K562 (cell line): ENCODE measurements around the gene TULP1. TPM values are rescaled to one million over a fixed set of nuclear protein-coding genes. Genes with fewer than 3 reads are reported as not detected.

Experiments
- ATAC-seq: fragments of 200-7000 bp; cut with Tn5 transposase; 3 replicates; pipeline ENCODE4 v1.9.1; 2020; ENCODE audit warnings: moderate library complexity
- BruUV-seq: library from RNA; stranded (reverse); fragments of 400-500 nt; replicated peaks from 2 replicates; lab custom pipeline; 2021; lab: Mats Ljungman, UMichigan
- CTCF ChIA-PET: fragments of 300-600 bp; formaldehyde crosslinking; extraction: SDS; loops from one replicate; lab custom pipeline; 2021; ENCODE audit warnings: low intra/inter-chr PET ratio; lab: Yijun Ruan, JAX
- POLR2A ChIA-PET: fragments of 300-600, 350-650 bp; sonication (Branson Sonifier 250); formaldehyde crosslinking; extraction: SDS; loops from one replicate; lab custom pipeline; 2021; ENCODE audit warnings: antibody characterized with exemption, inconsistent platforms; lab: Yijun Ruan, JAX
- DNase-seq, 4 experiments: peaks; one replicate each; pipeline versions ENCODE4 v3.0.0 to v3.0.0-alpha.2; 2011 to 2018; ENCODE audit warnings: low spot score in 3 of 4, mixed read lengths in 3 of 4; ENCODE audit errors: extremely low read depth in 1 of 4
- FAIRE-seq: peaks from 2 replicates; lab custom pipeline; 2011; peaks lifted over from hg19 to GRCh38; lab: Jason Lieb, UNC
- H2AFZ ChIP-seq: 2 replicates; pipeline ENCODE4 v1.6.0; 2011; ENCODE audit warnings: low read depth, low read length, control low read depth, inconsistent platforms
- H3K27ac ChIP-seq: fragments of 200-600 bp; 3 replicates; pipeline ENCODE4 v1.8.0; 2011; ENCODE audit warnings: low read depth, mild to moderate bottlenecking, control low read depth, inconsistent platforms, low read length, moderate library complexity, mixed read lengths; ENCODE audit errors: extremely low read depth
- H3K27me3 ChIP-seq, 2 experiments: fragments of 300-600 bp in 1 of 2; 2 replicates in 1 of 2; 3 replicates in 1 of 2; pipeline versions ENCODE4 v1.6.0 to v1.8.0; 2011; ENCODE audit warnings: inconsistent platforms in 2 of 2, low read length in 2 of 2, mild to moderate bottlenecking in 1 of 2, mixed read lengths in 1 of 2, moderate library complexity in 1 of 2; ENCODE audit not compliant: control insufficient read depth in 2 of 2, insufficient read depth in 2 of 2
- H3K36me3 ChIP-seq: fragments of 300-600 bp; 3 replicates; pipeline ENCODE4 v1.8.0; 2011; ENCODE audit warnings: mild to moderate bottlenecking, low read length, inconsistent platforms; ENCODE audit not compliant: control insufficient read depth, insufficient read depth
- H3K4me1 ChIP-seq, 2 experiments: fragments of 200-600 bp in 1 of 2; replicated peaks in 1 of 2; 2 replicates in 1 of 2; 3 replicates in 1 of 2; pipeline versions ENCODE4 v1.5.1 to v1.8.0; 2011; ENCODE audit warnings: inconsistent platforms in 2 of 2, low read length in 2 of 2, mild to moderate bottlenecking in 1 of 2, mixed read lengths in 1 of 2, moderate library complexity in 1 of 2; ENCODE audit not compliant: control insufficient read depth in 2 of 2, insufficient read depth in 2 of 2
- H3K4me2 ChIP-seq: 2 replicates; pipeline ENCODE4 v1.6.1; 2011; ENCODE audit warnings: low read length, control low read depth, inconsistent platforms, mixed read lengths; ENCODE audit not compliant: insufficient read depth
- H3K4me3 ChIP-seq: fragments of 200-600 bp; sonication (generic), shearing (Covaris generic); 2 replicates; pipeline ENCODE4 v1.5.1; 2016; ENCODE audit warnings: control low read depth, inconsistent platforms
- H3K79me2 ChIP-seq: fragments of 200-600 bp; 3 replicates; pipeline ENCODE4 v1.8.0; 2011; ENCODE audit warnings: low read length, inconsistent platforms; ENCODE audit not compliant: control insufficient read depth, insufficient read depth
- H3K9ac ChIP-seq, 2 experiments: 2 replicates each; pipeline versions ENCODE4 v1.6.0 to v1.6.1; 2011; ENCODE audit warnings: low read depth in 2 of 2, low read length in 2 of 2, control low read depth in 1 of 2, inconsistent platforms in 1 of 2, mild to moderate bottlenecking in 1 of 2, mixed read lengths in 1 of 2; ENCODE audit not compliant: insufficient read depth in 1 of 2
- H3K9me1 ChIP-seq: one replicate; pipeline ENCODE4 v1.6.0; 2011; ENCODE audit warnings: inconsistent platforms, mild to moderate bottlenecking, low read length, moderate library complexity; ENCODE audit not compliant: control insufficient read depth, insufficient read depth
- H3K9me3 ChIP-seq: replicated peaks from 2 replicates; pipeline ENCODE4 v1.5.1; 2011; ENCODE audit warnings: low read depth, low read length, inconsistent platforms; ENCODE audit not compliant: control insufficient read depth, insufficient read depth
- H4K20me1 ChIP-seq: replicated peaks from 2 replicates; pipeline ENCODE4 v1.6.1; 2011; ENCODE audit warnings: low read length, inconsistent platforms, mixed read lengths; ENCODE audit not compliant: control insufficient read depth, insufficient read depth
- ADNP ChIP-seq: fragments of 200-800 bp; sonication (Bioruptor generic); IDR thresholded peaks from 2 replicates; pipeline ENCODE4 v1.6.1; 2016; ENCODE audit warnings: missing genetic modification characterization, missing compliant biosample characterization
- BCOR ChIP-seq: fragments of 450-650 bp; IDR thresholded peaks from 2 replicates; pipeline ENCODE4 v1.6.1; 2016
- CBFA2T2 ChIP-seq: fragments of 450-650 bp; conservative IDR thresholded peaks from 2 replicates; pipeline ENCODE4 v1.6.1; 2017; ENCODE audit warnings: mild to moderate bottlenecking
- CBX3 ChIP-seq, 2 experiments: IDR thresholded peaks; 1 replicate in 1 of 2; 2 replicates in 1 of 2; pipeline ENCODE4 v1.6.1; 2012; ENCODE audit warnings: inconsistent platforms in 2 of 2, low read length in 2 of 2, borderline replicate concordance in 1 of 2, control low read depth in 1 of 2
- CHD4 ChIP-seq: fragments of 200-600 bp; sonication (generic); IDR thresholded peaks from 3 replicates; pipeline ENCODE4 v1.6.1; 2012; ENCODE audit warnings: low read depth, mild to moderate bottlenecking, mixed read lengths, low read length, inconsistent platforms; ENCODE audit not compliant: insufficient read depth, insufficient replicate concordance, poor library complexity, severe bottlenecking
- HDAC2 ChIP-seq: fragments of 450-650 bp; IDR thresholded peaks from 2 replicates; pipeline ENCODE4 v1.6.1; 2016; ENCODE audit warnings: mild to moderate bottlenecking
- KDM1A ChIP-seq, 2 experiments: fragments of 450-650 bp; IDR thresholded peaks; 2 replicates each; pipeline ENCODE4 v1.6.1; 2016; ENCODE audit warnings: mild to moderate bottlenecking in 2 of 2
- KHSRP ChIP-seq: fragments of 450-650 bp; IDR thresholded peaks from 2 replicates; pipeline ENCODE4 v1.6.1; 2017
- NCOA6 ChIP-seq: fragments of 450-650 bp; IDR thresholded peaks from 2 replicates; pipeline ENCODE4 v1.6.1; 2017; ENCODE audit warnings: mild to moderate bottlenecking
- RBM25 ChIP-seq: fragments of 200-400 bp; formaldehyde crosslinking; IDR thresholded peaks from 2 replicates; pipeline ENCODE4 v1.6.1; 2018; ENCODE audit warnings: low read length, low read depth, moderate library complexity; ENCODE audit not compliant: severe bottlenecking
- SMARCA5 ChIP-seq: fragments of 450-650 bp; IDR thresholded peaks from 2 replicates; pipeline ENCODE4 v1.6.1; 2016
- WGBS: fragments of 100-300 bp; shearing (Covaris generic); methylation state at CpG from one replicate; pipeline ENCODE4 v1.1.6; 2016; ENCODE audit warnings: low coverage, mixed read lengths; ENCODE audit not compliant: insufficient coverage; ENCODE audit errors: missing lambda C conversion rate; 5-methylcytosine and 5-hydroxymethylcytosine counted together
- in situ Hi-C: fragments of 300-500 bp; cut with MboI; formaldehyde crosslinking; loops from 4 replicates; pipeline ENCODE4 v1.15.0; 2018; ENCODE audit warnings: inconsistent platforms, mixed read lengths
- intact Hi-C: fragments of 100-400 bp; cut with micrococcal nuclease; formaldehyde crosslinking; loops from 2 replicates; pipeline ENCODE4 v1.14.2; 2022
- polyA plus RNA-seq, 8 experiments: library from polyadenylated mRNA; depleted of rRNA in 4 of 8; stranded (reverse) in 5 of 8; unstranded in 3 of 8; fragments of >200 nt; fragmentation: Nextera tagmentation in 2 of 8; fragmentation: Illumina TruSeq in 1 of 8; extraction: Ambion mirVana in 2 of 8; extraction: Trizol in 1 of 8; gene quantifications; 2 replicates each; pipeline versions ENCODE4 v1.2.1 to v1.2.3, GENCODE V29; 2011 to 2014; ENCODE audit warnings: inconsistent platforms in 1 of 8, missing spikeins in 1 of 8
- total RNA-seq, 7 experiments: library from RNA; depleted of rRNA in 6 of 7; stranded (reverse); fragments of >200 nt in 6 of 7; fragmentation: Illumina TruSeq in 2 of 7; extraction: Trizol in 2 of 7; gene quantifications; 2 replicates each; pipeline versions ENCODE4 v1.2.1 to v1.2.3, GENCODE V29; 2011 to 2021; ENCODE audit warnings: low replicate concordance in 1 of 7
- TF ChIP-seq, protein P1 (sequence below): sonication (generic); formaldehyde crosslinking; IDR thresholded peaks from 2 replicates; pipeline ENCODE4 v1.8.1; 2023; ENCODE audit warnings: mild to moderate bottlenecking, missing genetic modification reagents

TULP1 gene
- total and polyA plus RNA-seq, 9 of the 15 experiments (the other 6 are each of a cell fraction or from before 2014, with no cell fraction given) = 0.06 to 0.17 (median 0.09) TPM; not detected in 6

DNA sequence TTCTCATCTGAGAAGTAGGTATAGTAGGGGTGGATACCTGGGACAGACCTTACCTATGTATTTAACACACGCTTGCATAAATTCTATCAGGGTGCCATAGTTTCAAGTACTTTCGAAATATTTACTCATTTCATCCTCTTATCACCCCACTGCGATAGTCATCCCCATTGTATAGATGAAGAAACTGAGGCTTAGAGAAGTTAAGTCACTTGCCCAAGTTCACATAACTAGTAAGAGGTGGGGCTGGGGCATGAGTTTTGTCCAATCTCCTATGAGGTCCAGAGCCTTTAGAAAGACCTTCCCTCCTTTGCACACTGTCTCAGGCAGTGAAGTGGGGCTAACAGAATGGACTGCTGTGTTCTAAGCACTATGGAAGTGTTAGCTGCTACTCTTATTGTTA, 6.2 kb downstream of the TULP1 start:
- H3K27me3 ChIP-seq = peaks cover 45 to 69% of the 10 kb centered on the region in 2 experiments
- peaks cover 0 to 13% of the 10 kb centered on the region in 2 experiments; a peak in 2 of 5 replicates for H3K4me1 ChIP-seq
- no peak overlapping the region for H2AFZ ChIP-seq
- no peaks in the 10 kb centered on the region for H3K9me3 ChIP-seq
- H3K36me3 ChIP-seq = no peaks in the 10 kb centered on the region
- FAIRE-seq (no peak), ATAC-seq (no peak), DNase-seq (no peak)
- H3K4me2 ChIP-seq = no peak overlapping the region
- no TSS peak for BruUV-seq
- no peaks in the 10 kb centered on the region for H3K79me2 ChIP-seq
- ChIA-PET POLR2A (interaction anchor here (0.5 to 3.5 kb wide), 5 partner anchors 10 to 451 kb away, joined by 3 to 20 read pairs (median 3); partner anchors contain the start of gene TEAD3), CTCF (interaction anchor here (0.6 kb wide), 2 partner anchors 60 to 918 kb away, joined by 3 to 4 read pairs; no protein-coding TSS in a partner anchor)
- intact Hi-C loops = no loop called here
- peaks cover 7% of the 10 kb centered on the region; the same call in 1 of the 2 replicates for H4K20me1 ChIP-seq
- no peaks in the 10 kb centered on the region for H3K9me1 ChIP-seq
- TF ChIP-seq HDAC2 (0 out of 2 replicates have a peak, but pooled peaks have one; percentile 64), CBFA2T2 (no peak), SMARCA5 (peak; percentile 82; the same call in 1 of the 2 replicates), BCOR (peak; percentile 96), CBX3 (IDR thresholded peaks at IDR 0.05; ENCODE audit: borderline replicate concordance in 1 of 2, low read length in 2 of 2) (peak in 1 of 2 experiments; percentile 21; a peak in 1 of 3 replicates), RBM25 (peak; percentile 94), KHSRP (no peak), ADNP (tag) (peak; percentile 95), NCOA6 (no peak), KDM1A (IDR thresholded peaks at IDR 0.05) (peak; percentile 64 to 78), CHD4 (peak; percentile 38)
- TF ChIP-seq, protein P1, sequence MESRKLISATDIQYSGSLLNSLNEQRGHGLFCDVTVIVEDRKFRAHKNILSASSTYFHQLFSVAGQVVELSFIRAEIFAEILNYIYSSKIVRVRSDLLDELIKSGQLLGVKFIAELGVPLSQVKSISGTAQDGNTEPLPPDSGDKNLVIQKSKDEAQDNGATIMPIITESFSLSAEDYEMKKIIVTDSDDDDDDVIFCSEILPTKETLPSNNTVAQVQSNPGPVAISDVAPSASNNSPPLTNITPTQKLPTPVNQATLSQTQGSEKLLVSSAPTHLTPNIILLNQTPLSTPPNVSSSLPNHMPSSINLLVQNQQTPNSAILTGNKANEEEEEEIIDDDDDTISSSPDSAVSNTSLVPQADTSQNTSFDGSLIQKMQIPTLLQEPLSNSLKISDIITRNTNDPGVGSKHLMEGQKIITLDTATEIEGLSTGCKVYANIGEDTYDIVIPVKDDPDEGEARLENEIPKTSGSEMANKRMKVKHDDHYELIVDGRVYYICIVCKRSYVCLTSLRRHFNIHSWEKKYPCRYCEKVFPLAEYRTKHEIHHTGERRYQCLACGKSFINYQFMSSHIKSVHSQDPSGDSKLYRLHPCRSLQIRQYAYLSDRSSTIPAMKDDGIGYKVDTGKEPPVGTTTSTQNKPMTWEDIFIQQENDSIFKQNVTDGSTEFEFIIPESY = no peak
- no peak overlapping the region for H3K9ac ChIP-seq
- in situ Hi-C loops = no loop called here
- H3K27ac ChIP-seq = no peak overlapping the region
- WGBS = 16% methylated on average over 3 of the region's 3 CpGs
- no peak overlapping the region for H3K4me3 ChIP-seq
